Nephron progenitor cell (in vitro differentiated cells): ENCODE data around the gene LPP.
A peak's percentile ranks its signal among the peaks of the same experiment; 100 is the strongest.

Experiments
- DNase-seq: peaks from one replicate; pipeline ENCODE4 v3.0.0; 2021
- H3K27ac Mint-ChIP-seq: 2 replicates; pipeline ENCODE4 v1.8.0; 2021; ENCODE audit warnings: mild to moderate bottlenecking, moderate library complexity, mixed read lengths
- H3K27me3 Mint-ChIP-seq: 2 replicates; pipeline ENCODE4 v1.8.0; 2021; ENCODE audit warnings: mild to moderate bottlenecking, low read depth, mixed read lengths; ENCODE audit not compliant: poor library complexity
- H3K36me3 Mint-ChIP-seq: 2 replicates; pipeline ENCODE4 v1.8.0; 2021; ENCODE audit warnings: low read depth, mixed read lengths
- H3K4me1 Mint-ChIP-seq: 2 replicates; pipeline ENCODE4 v1.8.0; 2021; ENCODE audit warnings: mixed read lengths
- H3K4me3 Mint-ChIP-seq: 2 replicates; pipeline ENCODE4 v1.8.0; 2021; ENCODE audit warnings: mild to moderate bottlenecking, moderate library complexity, mixed read lengths
- H3K9me3 Mint-ChIP-seq: 2 replicates; pipeline ENCODE4 v1.8.0; 2021; ENCODE audit warnings: mild to moderate bottlenecking, moderate library complexity, mixed read lengths
- TF ChIP-seq, protein P1 (sequence below): fragments of 200-600 bp; sonication (generic); IDR thresholded peaks from 2 replicates; pipeline ENCODE4 v1.5.0; 2021; ENCODE audit warnings: antibody characterized with exemption

The LPP gene

DNA sequence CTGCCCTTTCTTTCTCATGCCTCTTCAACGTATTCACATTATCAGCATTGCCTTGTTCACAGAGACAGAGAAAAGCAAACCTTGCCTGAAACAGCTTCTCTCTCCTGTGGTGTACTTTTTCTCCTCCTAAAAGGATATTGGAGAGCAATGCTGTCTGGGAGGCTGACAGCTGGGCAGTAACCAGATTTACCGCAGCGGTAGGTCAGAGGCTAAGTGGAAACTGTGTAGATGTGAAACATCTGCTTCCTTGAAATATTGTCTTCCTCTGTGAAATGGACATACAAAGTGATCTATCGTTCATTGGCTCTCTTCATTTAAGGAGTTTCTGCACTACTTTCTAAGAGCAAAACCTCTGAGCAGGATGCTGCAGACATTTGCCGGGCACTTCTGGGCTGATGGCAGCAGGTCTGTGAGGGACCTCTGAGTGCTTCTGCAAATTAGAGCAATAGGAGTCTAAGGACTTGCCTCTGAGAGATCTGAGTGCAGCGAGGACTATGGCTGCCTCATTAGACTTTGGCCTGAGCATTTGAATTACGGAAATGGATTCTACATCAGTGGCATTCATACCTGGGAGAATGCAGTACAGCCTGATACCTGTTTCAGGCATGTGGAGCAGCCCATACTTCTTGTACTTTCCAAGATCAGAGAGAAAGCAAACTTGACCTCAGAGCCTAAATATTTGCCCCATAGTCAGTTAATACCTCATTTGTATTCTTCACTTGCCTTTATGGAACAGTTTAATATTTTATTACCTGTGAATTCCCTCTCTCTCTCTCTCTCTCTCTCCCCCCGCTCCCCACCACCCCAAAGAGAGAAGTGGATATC, 757.3 kb downstream of the LPP start:
- peak; percentile 41 for DNase-seq
- H3K27ac Mint-ChIP-seq, result peak overlapping the region; percentile 81
- H3K4me1 Mint-ChIP-seq, result peaks cover 32% of the 10 kb centered on the region
- TF ChIP-seq, protein P1, sequence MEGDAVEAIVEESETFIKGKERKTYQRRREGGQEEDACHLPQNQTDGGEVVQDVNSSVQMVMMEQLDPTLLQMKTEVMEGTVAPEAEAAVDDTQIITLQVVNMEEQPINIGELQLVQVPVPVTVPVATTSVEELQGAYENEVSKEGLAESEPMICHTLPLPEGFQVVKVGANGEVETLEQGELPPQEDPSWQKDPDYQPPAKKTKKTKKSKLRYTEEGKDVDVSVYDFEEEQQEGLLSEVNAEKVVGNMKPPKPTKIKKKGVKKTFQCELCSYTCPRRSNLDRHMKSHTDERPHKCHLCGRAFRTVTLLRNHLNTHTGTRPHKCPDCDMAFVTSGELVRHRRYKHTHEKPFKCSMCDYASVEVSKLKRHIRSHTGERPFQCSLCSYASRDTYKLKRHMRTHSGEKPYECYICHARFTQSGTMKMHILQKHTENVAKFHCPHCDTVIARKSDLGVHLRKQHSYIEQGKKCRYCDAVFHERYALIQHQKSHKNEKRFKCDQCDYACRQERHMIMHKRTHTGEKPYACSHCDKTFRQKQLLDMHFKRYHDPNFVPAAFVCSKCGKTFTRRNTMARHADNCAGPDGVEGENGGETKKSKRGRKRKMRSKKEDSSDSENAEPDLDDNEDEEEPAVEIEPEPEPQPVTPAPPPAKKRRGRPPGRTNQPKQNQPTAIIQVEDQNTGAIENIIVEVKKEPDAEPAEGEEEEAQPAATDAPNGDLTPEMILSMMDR, result no peak
- H3K4me3 Mint-ChIP-seq, result no peak overlapping the region
- peaks cover 13% of the 10 kb centered on the region for H3K27me3 Mint-ChIP-seq
- H3K36me3 Mint-ChIP-seq, result no peaks in the 10 kb centered on the region
- H3K9me3 Mint-ChIP-seq, result no peaks in the 10 kb centered on the region

DNA sequence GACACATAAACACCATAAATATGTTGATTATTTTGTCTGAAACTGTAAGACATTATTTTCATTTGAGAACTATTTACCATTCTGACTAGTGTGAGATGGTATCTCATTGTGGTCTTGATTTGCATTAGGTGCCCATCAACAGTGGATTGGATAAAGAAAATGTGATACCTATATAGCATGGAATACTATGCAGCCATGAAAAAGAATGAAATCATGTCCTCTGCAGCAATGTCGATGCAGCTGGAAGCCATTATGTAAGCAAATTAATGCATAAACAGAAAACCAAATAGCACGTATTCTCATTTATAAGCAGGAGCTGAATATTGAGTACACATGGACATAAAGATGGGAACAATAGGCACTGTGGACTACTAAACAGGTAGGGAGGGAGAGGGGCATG, 759.1 kb downstream of the LPP start:
- Mint-ChIP-seq H3K9me3 (no peaks in the 10 kb centered on the region), H3K27me3 (peaks cover 6% of the 10 kb centered on the region), H3K4me1 (peaks cover 32% of the 10 kb centered on the region), H3K27ac (no peak overlapping the region), H3K36me3 (no peaks in the 10 kb centered on the region), H3K4me3 (no peak overlapping the region)
- DNase-seq, result no peak
- TF ChIP-seq, protein P1, result no peak

DNA sequence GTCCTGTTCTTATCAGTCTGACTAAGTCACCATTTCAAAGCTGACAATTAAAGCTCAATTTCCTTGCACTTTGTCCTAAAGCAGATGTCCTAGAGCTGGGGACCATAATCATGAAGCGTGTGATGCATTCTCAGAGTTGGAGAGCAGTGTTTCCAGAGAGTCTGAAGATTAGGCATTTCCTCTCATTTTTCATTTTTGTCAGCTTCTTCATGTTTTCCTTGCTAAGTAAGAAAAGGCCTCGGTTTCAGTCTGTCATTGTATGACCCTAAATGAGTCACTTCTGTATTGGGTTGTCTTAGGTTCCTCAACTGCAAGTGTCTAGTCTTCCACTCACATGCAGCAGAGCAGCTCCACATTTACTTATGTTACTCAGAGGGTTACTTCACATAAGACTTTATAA, 760.6 kb downstream of the LPP start:
- peaks cover 22% of the 10 kb centered on the region for H3K4me1 Mint-ChIP-seq
- DNase-seq, result no peak
- H3K27ac Mint-ChIP-seq, result no peak overlapping the region
- peaks cover 6% of the 10 kb centered on the region for H3K27me3 Mint-ChIP-seq
- TF ChIP-seq, protein P1, result no peak
- no peak overlapping the region for H3K4me3 Mint-ChIP-seq
- no peaks in the 10 kb centered on the region for H3K36me3 Mint-ChIP-seq
- H3K9me3 Mint-ChIP-seq, result no peaks in the 10 kb centered on the region

DNA sequence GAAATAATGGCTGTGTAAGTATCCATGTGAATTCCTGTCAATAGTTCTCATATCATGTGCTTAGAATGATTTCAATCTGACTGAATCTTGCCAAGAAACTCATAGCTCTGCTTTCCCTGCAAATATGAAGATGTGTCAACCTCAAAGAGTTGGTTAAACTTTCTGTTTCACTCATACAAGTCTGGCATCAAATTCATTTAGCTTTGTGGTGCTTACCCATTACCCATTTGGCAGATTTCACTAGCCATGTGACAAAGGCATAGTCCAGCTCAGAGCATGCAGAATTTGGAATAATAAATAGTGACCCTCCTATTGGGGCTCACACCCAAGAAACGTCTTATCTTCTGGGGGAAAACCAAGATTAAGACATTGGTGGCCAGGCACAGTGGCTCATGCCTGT, 761.2 kb downstream of the LPP start:
- DNase-seq, result no peak
- Mint-ChIP-seq H3K4me1 (peaks cover 19% of the 10 kb centered on the region), H3K27me3 (peaks cover 6% of the 10 kb centered on the region), H3K36me3 (peaks cover 4% of the 10 kb centered on the region), H3K4me3 (no peak overlapping the region), H3K27ac (no peak overlapping the region), H3K9me3 (peaks cover 4% of the 10 kb centered on the region)
- TF ChIP-seq, protein P1, result no peak

GRCh38 chr3:188916934-188917401, 763.0 kb downstream of the LPP start:
- no peak overlapping the region for H3K4me3 Mint-ChIP-seq
- peaks cover 6% of the 10 kb centered on the region for H3K27me3 Mint-ChIP-seq
- no peak overlapping the region for H3K27ac Mint-ChIP-seq
- TF ChIP-seq, protein P1, result no peak
- H3K9me3 Mint-ChIP-seq, result peaks cover 11% of the 10 kb centered on the region
- peaks cover under 1% of the 10 kb centered on the region for H3K4me1 Mint-ChIP-seq
- no peak for DNase-seq
- H3K36me3 Mint-ChIP-seq, result peaks cover 4% of the 10 kb centered on the region

- TF ChIP-seq, protein P1, result no peak
- no peak overlapping the region for H3K27ac Mint-ChIP-seq
- peaks cover 9% of the 10 kb centered on the region for H3K27me3 Mint-ChIP-seq
- no peak overlapping the region for H3K4me3 Mint-ChIP-seq
- H3K4me1 Mint-ChIP-seq, result no peaks in the 10 kb centered on the region
- peaks cover 4% of the 10 kb centered on the region for H3K36me3 Mint-ChIP-seq
- H3K9me3 Mint-ChIP-seq, result peaks cover 11% of the 10 kb centered on the region
- no peak for DNase-seq
These were observed 764.1 kb downstream of the LPP start for GRCh38 chr3:188918093-188918492.
